ENCODE data around the gene NFS1.

Gene NFS1

DNA sequence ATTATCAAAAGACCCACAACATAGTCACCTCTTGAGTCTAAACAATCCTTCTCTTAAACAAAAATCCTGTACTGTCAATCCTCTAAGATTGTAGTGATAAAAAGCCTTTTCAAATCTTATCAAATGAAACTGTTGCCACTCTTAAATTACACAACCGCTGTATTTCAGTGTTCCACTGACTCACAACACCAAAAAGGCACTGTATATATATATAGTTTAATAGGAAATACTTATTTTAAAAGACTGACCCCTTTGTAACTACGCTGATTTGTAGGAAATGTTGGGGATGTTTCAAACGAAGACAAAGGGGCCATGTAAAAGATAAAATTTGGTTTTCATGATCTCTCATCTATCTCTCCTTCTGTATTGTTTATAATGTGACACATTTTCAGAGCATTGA, 48.5 kb downstream of the NFS1 start:
- H3K27ac ChIP-seq (ENCODE audit: low read depth, low read length) = no peak overlapping the region
- no peak overlapping the region for H2AK5ac ChIP-seq (ENCODE audit: low read length)
- H4K5ac ChIP-seq (ENCODE audit: low read length) = no peak overlapping the region
- no peaks in the 10 kb centered on the region for H3K27me3 ChIP-seq (ENCODE audit: insufficient read depth, low read length, poor library complexity)
- no peaks in the 10 kb centered on the region for H3K4me1 ChIP-seq (ENCODE audit: control insufficient read depth, low read depth, low read length)
- DNase-seq = no peak
- H3K36me3 ChIP-seq (ENCODE audit: control insufficient read depth, insufficient read depth, low read length) = peaks cover 11% of the 10 kb centered on the region
- H2BK5ac ChIP-seq (ENCODE audit: low read length) = no peak overlapping the region
- no peak overlapping the region for H3K4me2 ChIP-seq (ENCODE audit: low read length)
- H3K79me2 ChIP-seq (ENCODE audit: control insufficient read depth, insufficient read depth, low read length) = peaks cover 65% of the 10 kb centered on the region
- H4K8ac ChIP-seq (ENCODE audit: low read depth, low read length) = no peak overlapping the region
- no peak overlapping the region for H3K4ac ChIP-seq (ENCODE audit: low read depth, low read length)
- no peak overlapping the region for H3K4me3 ChIP-seq (ENCODE audit: low read length)
- no peak overlapping the region for H3K56ac ChIP-seq (ENCODE audit: low read length)
- no CpG with 5 or more reads among the region's 3 CpGs for WGBS (ENCODE audit: extremely low coverage, insufficient coverage, low lambda C conversion rate)
- H2BK120ac ChIP-seq (ENCODE audit: low read depth, low read length) = no peak overlapping the region
- H3K18ac ChIP-seq (ENCODE audit: low read length) = no peak overlapping the region
- no peak overlapping the region for H3K9ac ChIP-seq (ENCODE audit: low read length)
- no peak overlapping the region for H2BK15ac ChIP-seq (replicated peaks; ENCODE audit: low read depth)
- peaks cover 20% of the 10 kb centered on the region for H3K79me1 ChIP-seq (ENCODE audit: low read length)
- no peak overlapping the region for H3K23ac ChIP-seq (ENCODE audit: low read length)

DNA sequence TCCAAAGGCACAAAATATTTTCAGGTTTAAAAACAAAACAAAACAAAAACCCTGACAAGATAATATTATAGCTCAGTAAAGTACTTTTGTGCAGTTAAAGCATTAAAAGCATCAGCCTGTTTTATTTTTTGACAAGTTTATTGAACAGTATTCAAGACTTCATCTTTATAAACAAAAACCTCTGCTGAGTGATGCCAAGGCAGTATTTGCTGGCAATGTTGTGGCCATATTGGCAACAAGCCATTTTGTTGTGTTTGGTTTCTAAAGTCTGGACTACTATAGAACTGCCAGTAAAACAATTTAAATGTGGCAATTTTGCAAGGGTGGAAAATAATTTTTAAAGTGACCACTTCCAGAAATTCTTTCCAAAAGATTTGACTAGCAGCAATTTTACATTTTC, 50.3 kb downstream of the NFS1 start:
- no peak for DNase-seq
- H3K4ac ChIP-seq (ENCODE audit: low read depth, low read length) = no peak overlapping the region
- no peak overlapping the region for H3K23ac ChIP-seq (ENCODE audit: low read length)
- H3K56ac ChIP-seq (ENCODE audit: low read length) = no peak overlapping the region
- H3K18ac ChIP-seq (ENCODE audit: low read length) = no peak overlapping the region
- peaks cover under 1% of the 10 kb centered on the region for H3K36me3 ChIP-seq (ENCODE audit: control insufficient read depth, insufficient read depth, low read length)
- H3K4me3 ChIP-seq (ENCODE audit: low read length) = no peak overlapping the region
- H3K9ac ChIP-seq (ENCODE audit: low read length) = no peak overlapping the region
- peaks cover 63% of the 10 kb centered on the region for H3K79me2 ChIP-seq (ENCODE audit: control insufficient read depth, insufficient read depth, low read length)
- H3K4me2 ChIP-seq (ENCODE audit: low read length) = no peak overlapping the region
- no peak overlapping the region for H2BK5ac ChIP-seq (ENCODE audit: low read length)
- H4K5ac ChIP-seq (ENCODE audit: low read length) = no peak overlapping the region
- H3K4me1 ChIP-seq (ENCODE audit: control insufficient read depth, low read depth, low read length) = no peaks in the 10 kb centered on the region
- no peak overlapping the region for H2BK15ac ChIP-seq (replicated peaks; ENCODE audit: low read depth)
- H2BK120ac ChIP-seq (ENCODE audit: low read depth, low read length) = no peak overlapping the region
- H2AK5ac ChIP-seq (ENCODE audit: low read length) = no peak overlapping the region
- H4K8ac ChIP-seq (ENCODE audit: low read depth, low read length) = no peak overlapping the region
- no peak overlapping the region for H3K27ac ChIP-seq (ENCODE audit: low read depth, low read length)
- peaks cover 20% of the 10 kb centered on the region for H3K79me1 ChIP-seq (ENCODE audit: low read length)
- no peaks in the 10 kb centered on the region for H3K27me3 ChIP-seq (ENCODE audit: insufficient read depth, low read length, poor library complexity)

DNA sequence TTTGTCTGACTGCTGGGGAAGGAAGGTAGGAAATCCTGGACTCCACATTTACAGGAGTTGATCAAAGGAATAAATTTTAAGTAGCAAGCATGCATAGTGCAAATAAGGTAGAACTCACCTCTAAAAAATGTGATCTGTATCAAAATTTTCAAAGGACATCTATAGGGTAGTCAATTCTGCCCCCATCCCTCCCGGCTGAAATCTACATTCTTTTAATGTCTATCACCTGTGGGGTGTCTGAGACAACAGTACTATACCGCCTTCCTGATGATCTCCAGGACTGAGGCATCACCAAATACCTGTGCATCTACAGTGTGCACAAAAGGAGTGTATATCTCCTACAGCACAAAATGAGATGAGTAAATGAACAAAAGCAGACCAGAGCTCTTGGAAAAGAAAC, 54.3 kb downstream of the NFS1 start:
- peaks cover 48% of the 10 kb centered on the region for H3K79me2 ChIP-seq (ENCODE audit: control insufficient read depth, insufficient read depth, low read length)

DNA sequence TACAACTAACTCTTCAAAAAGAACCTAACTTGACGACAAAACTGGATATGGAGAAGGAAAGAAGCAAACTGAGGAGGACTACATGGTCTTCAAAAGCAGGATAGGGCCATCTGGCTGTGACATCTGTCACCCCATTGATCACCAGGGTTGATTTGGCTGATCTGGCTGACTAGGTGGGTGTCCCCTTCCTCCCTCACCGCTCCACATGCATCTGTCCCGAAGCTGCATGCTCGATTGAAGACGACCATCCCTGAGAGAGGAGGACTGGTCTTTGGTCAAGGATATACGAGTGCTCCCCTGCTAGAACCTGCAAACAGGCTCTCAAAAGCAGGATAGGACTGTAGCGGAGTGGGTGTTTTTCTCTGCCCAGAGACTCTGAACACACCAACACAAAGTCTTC, 56.1 kb downstream of the NFS1 start:
- Histone ChIP-seq H3K9ac (ENCODE audit: low read length) (no peak overlapping the region), H4K8ac (ENCODE audit: low read depth, low read length) (no peak overlapping the region), H3K4me2 (ENCODE audit: low read length) (no peak overlapping the region), H2AK5ac (ENCODE audit: low read length) (no peak overlapping the region), H3K27me3 (ENCODE audit: insufficient read depth, low read length, poor library complexity) (no peaks in the 10 kb centered on the region), H3K23ac (ENCODE audit: low read length) (no peak overlapping the region), H3K36me3 (ENCODE audit: control insufficient read depth, insufficient read depth, low read length) (no peaks in the 10 kb centered on the region), H2BK5ac (ENCODE audit: low read length) (no peak overlapping the region), H3K18ac (ENCODE audit: low read length) (no peak overlapping the region), H2BK120ac (ENCODE audit: low read depth, low read length) (no peak overlapping the region), H3K79me1 (ENCODE audit: low read length) (peaks cover 35% of the 10 kb centered on the region), H3K56ac (ENCODE audit: low read length) (no peak overlapping the region), H3K4me3 (ENCODE audit: low read length) (no peak overlapping the region), H3K79me2 (ENCODE audit: control insufficient read depth, insufficient read depth, low read length) (peaks cover 44% of the 10 kb centered on the region), H3K27ac (ENCODE audit: low read depth, low read length) (no peak overlapping the region), H3K4ac (ENCODE audit: low read depth, low read length) (no peak overlapping the region), H2BK15ac (replicated peaks; ENCODE audit: low read depth) (no peak overlapping the region), H3K4me1 (ENCODE audit: control insufficient read depth, low read depth, low read length) (no peaks in the 10 kb centered on the region), H4K5ac (ENCODE audit: low read length) (no peak overlapping the region)
- DNase-seq = no peak
- WGBS (ENCODE audit: extremely low coverage, insufficient coverage, low lambda C conversion rate) = no CpG with 5 or more reads among the region's 7 CpGs

More for the DNA sequence above, 54.3 kb downstream of the NFS1 start:
- Histone ChIP-seq H3K4me2 (ENCODE audit: low read length) (no peak overlapping the region), H3K36me3 (ENCODE audit: control insufficient read depth, insufficient read depth, low read length) (no peaks in the 10 kb centered on the region), H4K5ac (ENCODE audit: low read length) (no peak overlapping the region), H2BK120ac (ENCODE audit: low read depth, low read length) (no peak overlapping the region), H3K27ac (ENCODE audit: low read depth, low read length) (no peak overlapping the region), H3K56ac (ENCODE audit: low read length) (no peak overlapping the region), H2BK5ac (ENCODE audit: low read length) (no peak overlapping the region), H2BK15ac (replicated peaks; ENCODE audit: low read depth) (no peak overlapping the region), H3K9ac (ENCODE audit: low read length) (no peak overlapping the region), H3K18ac (ENCODE audit: low read length) (no peak overlapping the region), H3K4me1 (ENCODE audit: control insufficient read depth, low read depth, low read length) (no peaks in the 10 kb centered on the region), H4K8ac (ENCODE audit: low read depth, low read length) (no peak overlapping the region), H2AK5ac (ENCODE audit: low read length) (no peak overlapping the region), H3K4ac (ENCODE audit: low read depth, low read length) (no peak overlapping the region), H3K79me1 (ENCODE audit: low read length) (peaks cover 32% of the 10 kb centered on the region), H3K23ac (ENCODE audit: low read length) (no peak overlapping the region), H3K27me3 (ENCODE audit: insufficient read depth, low read length, poor library complexity) (no peaks in the 10 kb centered on the region), H3K4me3 (ENCODE audit: low read length) (no peak overlapping the region)
- no CpG with 5 or more reads among the region's 2 CpGs for WGBS (ENCODE audit: extremely low coverage, insufficient coverage, low lambda C conversion rate)
- no peak for DNase-seq

DNA sequence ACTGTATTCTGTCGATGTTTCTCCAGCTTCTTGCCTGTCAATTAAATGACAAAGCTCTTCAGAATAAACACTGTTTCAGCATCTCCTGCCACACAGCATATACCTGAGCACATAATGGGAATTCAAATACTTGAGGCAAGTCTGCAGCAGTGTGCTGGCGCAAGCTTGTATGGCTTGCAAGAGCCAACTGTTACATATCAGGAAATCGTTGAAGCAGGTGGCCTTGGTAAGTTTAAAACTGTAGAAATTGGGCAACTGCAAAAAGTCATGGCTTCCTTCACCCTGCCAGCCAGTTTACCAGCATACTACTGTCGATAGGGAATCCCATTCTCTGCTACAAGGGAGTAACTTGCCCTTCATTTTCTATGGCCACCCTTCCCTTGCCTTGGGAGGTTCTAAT, 57.4 kb downstream of the NFS1 start:
- H3K36me3 ChIP-seq (ENCODE audit: control insufficient read depth, insufficient read depth, low read length) = no peaks in the 10 kb centered on the region
- no peak overlapping the region for H2BK120ac ChIP-seq (ENCODE audit: low read depth, low read length)
- peaks cover 38% of the 10 kb centered on the region for H3K79me1 ChIP-seq (ENCODE audit: low read length)
- no peak for DNase-seq
- no peak overlapping the region for H3K4me2 ChIP-seq (ENCODE audit: low read length)
- peaks cover 48% of the 10 kb centered on the region for H3K79me2 ChIP-seq (ENCODE audit: control insufficient read depth, insufficient read depth, low read length)
- H4K8ac ChIP-seq (ENCODE audit: low read depth, low read length) = no peak overlapping the region
- no peak overlapping the region for H2BK15ac ChIP-seq (replicated peaks; ENCODE audit: low read depth)
- H3K9ac ChIP-seq (ENCODE audit: low read length) = no peak overlapping the region
- H3K23ac ChIP-seq (ENCODE audit: low read length) = no peak overlapping the region
- H3K4me1 ChIP-seq (ENCODE audit: control insufficient read depth, low read depth, low read length) = no peaks in the 10 kb centered on the region
- WGBS (ENCODE audit: extremely low coverage, insufficient coverage, low lambda C conversion rate) = no CpG with 5 or more reads among the region's 4 CpGs
- no peak overlapping the region for H2AK5ac ChIP-seq (ENCODE audit: low read length)
- H3K27me3 ChIP-seq (ENCODE audit: insufficient read depth, low read length, poor library complexity) = no peaks in the 10 kb centered on the region
- H3K56ac ChIP-seq (ENCODE audit: low read length) = no peak overlapping the region
- no peak overlapping the region for H3K18ac ChIP-seq (ENCODE audit: low read length)
- no peak overlapping the region for H3K4me3 ChIP-seq (ENCODE audit: low read length)
- no peak overlapping the region for H4K5ac ChIP-seq (ENCODE audit: low read length)
- H3K27ac ChIP-seq (ENCODE audit: low read depth, low read length) = no peak overlapping the region
- no peak overlapping the region for H3K4ac ChIP-seq (ENCODE audit: low read depth, low read length)
- H2BK5ac ChIP-seq (ENCODE audit: low read length) = no peak overlapping the region

DNA sequence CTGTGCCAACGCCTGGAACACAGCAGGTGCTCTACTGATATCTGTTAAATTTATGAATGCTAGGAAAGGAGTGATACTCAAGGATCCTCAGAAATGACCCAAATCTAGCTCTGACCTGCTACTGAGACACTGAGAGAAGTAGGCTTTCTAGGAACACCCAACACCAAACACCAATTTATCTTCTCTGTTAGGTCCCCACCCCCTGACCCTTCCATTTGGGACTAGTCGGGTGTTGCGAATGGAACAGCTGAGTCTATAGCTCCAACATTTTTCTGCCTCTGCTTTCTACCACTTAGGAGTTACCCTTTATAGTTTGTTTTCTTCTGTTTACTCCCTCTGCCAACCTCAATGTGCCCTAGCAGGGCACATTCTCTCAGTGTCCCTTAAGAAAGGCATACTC, 58.4 kb downstream of the NFS1 start:
- Histone ChIP-seq H3K56ac (ENCODE audit: low read length) (no peak overlapping the region), H3K79me1 (ENCODE audit: low read length) (peaks cover 36% of the 10 kb centered on the region), H3K36me3 (ENCODE audit: control insufficient read depth, insufficient read depth, low read length) (no peaks in the 10 kb centered on the region), H2BK15ac (replicated peaks; ENCODE audit: low read depth) (no peak overlapping the region), H2AK5ac (ENCODE audit: low read length) (no peak overlapping the region), H3K27ac (ENCODE audit: low read depth, low read length) (no peak overlapping the region), H3K23ac (ENCODE audit: low read length) (no peak overlapping the region), H3K4ac (ENCODE audit: low read depth, low read length) (no peak overlapping the region), H3K4me1 (ENCODE audit: control insufficient read depth, low read depth, low read length) (no peaks in the 10 kb centered on the region), H3K18ac (ENCODE audit: low read length) (no peak overlapping the region), H3K4me2 (ENCODE audit: low read length) (no peak overlapping the region), H3K79me2 (ENCODE audit: control insufficient read depth, insufficient read depth, low read length) (peaks cover 46% of the 10 kb centered on the region), H3K9ac (ENCODE audit: low read length) (no peak overlapping the region), H3K4me3 (ENCODE audit: low read length) (no peak overlapping the region), H4K8ac (ENCODE audit: low read depth, low read length) (no peak overlapping the region), H2BK120ac (ENCODE audit: low read depth, low read length) (no peak overlapping the region), H2BK5ac (ENCODE audit: low read length) (no peak overlapping the region), H4K5ac (ENCODE audit: low read length) (no peak overlapping the region), H3K27me3 (ENCODE audit: insufficient read depth, low read length, poor library complexity) (no peaks in the 10 kb centered on the region)
- no CpG with 5 or more reads among the region's 3 CpGs for WGBS (ENCODE audit: extremely low coverage, insufficient coverage, low lambda C conversion rate)
- no peak for DNase-seq
